HTERT RPE-1 (cell line): ENCODE results near the gene PPP1R1C.

Experiments
- in situ Hi-C: fragments of 300-500 bp; cut with MboI; formaldehyde crosslinking; loops from 4 replicates; pipeline ENCODE4 v1.14.3; 2020; ENCODE audit warnings: low sequenced_read_pairs

Gene PPP1R1C

GRCh38 chr2:181971032-181971431 lies 14.6 kb upstream of the PPP1R1C start:
- in situ Hi-C loops = no loop called here

- in situ Hi-C loops = no loop called here
Observed at GRCh38 chr2:181972431-181973170, 13.1 kb upstream of the PPP1R1C start.

- in situ Hi-C loops = no loop called here
Observed at GRCh38 chr2:181973171-181973783, 12.4 kb upstream of the PPP1R1C start.

- in situ Hi-C loops = no loop called here
Observed at GRCh38 chr2:181977661-181978350, 7.8 kb upstream of the PPP1R1C start.

- in situ Hi-C loops = no loop called here
Observed at GRCh38 chr2:181978351-181979150, 7.1 kb upstream of the PPP1R1C start.

GRCh38 chr2:181984060-181984459 lies 1.6 kb upstream of the PPP1R1C start:
- in situ Hi-C loops = no loop called here

- in situ Hi-C loops = no loop called here
Observed at GRCh38 chr2:181984814-181985631, 630 bp upstream of the PPP1R1C start.

GRCh38 chr2:181988154-181988924 lies 2.7 kb downstream of the PPP1R1C start:
- in situ Hi-C loops = no loop called here

- in situ Hi-C loops = no loop called here
Observed at GRCh38 chr2:181989099-181989498, 3.4 kb downstream of the PPP1R1C start.

GRCh38 chr2:181991171-181991885 lies 5.7 kb downstream of the PPP1R1C start:
- in situ Hi-C loops = no loop called here

GRCh38 chr2:181992776-181993175 lies 7.1 kb downstream of the PPP1R1C start:
- in situ Hi-C loops = no loop called here

- in situ Hi-C loops = no loop called here
Observed at GRCh38 chr2:181995289-181995688, 9.6 kb downstream of the PPP1R1C start.

GRCh38 chr2:181998041-181998835 lies 12.6 kb downstream of the PPP1R1C start:
- in situ Hi-C loops = no loop called here

- in situ Hi-C loops = no loop called here
Observed at GRCh38 chr2:181998891-181999654, 13.4 kb downstream of the PPP1R1C start.

- in situ Hi-C loops = no loop called here
Observed at GRCh38 chr2:181999911-182000310, 14.3 kb downstream of the PPP1R1C start.

- in situ Hi-C loops = no loop called here
Observed at GRCh38 chr2:182004945-182005520, 19.4 kb downstream of the PPP1R1C start.
